HepG2 (cell line): ENCODE results near the gene OPA3. TPM values are rescaled to one million over a fixed set of nuclear protein-coding genes. Genes with fewer than 3 reads are reported as not detected.
A peak's percentile ranks its signal among the peaks of the same experiment; 100 is the strongest.

Experiments
- HDAC1 ChIP-seq: sonication (generic); formaldehyde crosslinking; IDR thresholded peaks from 2 replicates; pipeline ENCODE4 v1.5.1; 2020; ENCODE audit warnings: mild to moderate bottlenecking, missing genetic modification reagents
- HIVEP1 ChIP-seq: sonication (generic); formaldehyde crosslinking; IDR thresholded peaks from 2 replicates; pipeline ENCODE4 v1.4.0; 2020; ENCODE audit warnings: mild to moderate bottlenecking, missing genetic modification reagents
- MYC ChIP-seq: sonication (generic); formaldehyde crosslinking; IDR thresholded peaks from 2 replicates; pipeline ENCODE4 v1.9.0; 2021; ENCODE audit warnings: missing genetic modification reagents, borderline replicate concordance
- SIN3A ChIP-seq: IDR thresholded peaks from 2 replicates; pipeline ENCODE4 v1.6.1; 2011; ENCODE audit warnings: low read depth, mild to moderate bottlenecking, control low read depth, low read length, borderline replicate concordance
- SP4 ChIP-seq: sonication (generic); formaldehyde crosslinking; IDR thresholded peaks from 2 replicates; pipeline ENCODE4 v1.8.1; 2023; ENCODE audit warnings: mild to moderate bottlenecking, missing genetic modification reagents
- TBX2 ChIP-seq: sonication (generic); formaldehyde crosslinking; IDR thresholded peaks from 2 replicates; pipeline ENCODE4 v1.5.0; 2020; ENCODE audit warnings: missing genetic modification reagents, mild to moderate bottlenecking, borderline replicate concordance
- WIZ ChIP-seq: sonication (generic); formaldehyde crosslinking; IDR thresholded peaks from 2 replicates; pipeline ENCODE4 v1.5.1; 2020; ENCODE audit warnings: mild to moderate bottlenecking, missing genetic modification reagents
- YY1 ChIP-seq: IDR thresholded peaks from 2 replicates; pipeline ENCODE4 v1.6.1; 2011; ENCODE audit warnings: low read length, low read depth, moderate library complexity, mild to moderate bottlenecking; ENCODE audit not compliant: insufficient read depth, insufficient replicate concordance
- ZFY ChIP-seq: sonication (generic); formaldehyde crosslinking; IDR thresholded peaks from 2 replicates; pipeline ENCODE4 v1.4.0; 2020; ENCODE audit warnings: missing genetic modification reagents
- ZNF180 ChIP-seq: sonication (generic); formaldehyde crosslinking; IDR thresholded peaks from 2 replicates; pipeline ENCODE4 v1.4.0; 2020; ENCODE audit warnings: low read depth, missing genetic modification reagents, borderline replicate concordance
- ZNF468 ChIP-seq: sonication (generic); formaldehyde crosslinking; IDR thresholded peaks from 2 replicates; pipeline ENCODE4 v1.8.0; 2022; ENCODE audit warnings: mild to moderate bottlenecking, moderate library complexity, missing genetic modification reagents
- ZNF605 ChIP-seq: sonication (generic); formaldehyde crosslinking; IDR thresholded peaks from 2 replicates; pipeline ENCODE4 v1.8.0; 2022; ENCODE audit warnings: mild to moderate bottlenecking, missing genetic modification reagents
- ZNF747 ChIP-seq: sonication (generic); formaldehyde crosslinking; IDR thresholded peaks from 2 replicates; pipeline ENCODE4 v1.8.1; 2023; ENCODE audit warnings: missing genetic modification reagents, mild to moderate bottlenecking, borderline replicate concordance
- polyA plus RNA-seq, 8 experiments: library from polyadenylated mRNA; depleted of rRNA in 3 of 8; stranded (reverse) in 7 of 8; unstranded in 1 of 8; fragments of >200 nt; fragmentation: Illumina TruSeq in 4 of 8; extraction: Trizol in 4 of 8; gene quantifications; 2 replicates each; pipeline versions ENCODE4 v1.2.1 to v1.2.3, GENCODE V29; 2011 to 2016; ENCODE audit warnings: low read depth in 4 of 8, missing spikeins in 1 of 8, mixed read lengths in 1 of 8; ENCODE audit not compliant: insufficient read depth in 1 of 8
- total RNA-seq, 5 experiments: library from RNA; depleted of rRNA; stranded (reverse); fragments of >200 nt; fragmentation: Illumina TruSeq; extraction: Trizol; gene quantifications; 2 replicates each; pipeline ENCODE4 v1.2.3, GENCODE V29; 2016; ENCODE audit warnings: low read depth in 1 of 5
- TF ChIP-seq, protein P1 (sequence below): sonication (generic); formaldehyde crosslinking; IDR thresholded peaks from 2 replicates; pipeline ENCODE4 v1.4.0; 2020; ENCODE audit warnings: mild to moderate bottlenecking, missing genetic modification reagents
- TF ChIP-seq, protein P2 (sequence below): sonication (generic); formaldehyde crosslinking; IDR thresholded peaks from 2 replicates; pipeline ENCODE4 v1.9.0; 2021; ENCODE audit warnings: missing genetic modification reagents, mild to moderate bottlenecking, borderline replicate concordance
- TF ChIP-seq, protein P3 (sequence below): sonication (generic); formaldehyde crosslinking; IDR thresholded peaks from 2 replicates; pipeline ENCODE4 v1.4.0; 2020; ENCODE audit warnings: mild to moderate bottlenecking, missing genetic modification reagents
- TF ChIP-seq, protein P4 (sequence below): sonication (generic); formaldehyde crosslinking; IDR thresholded peaks from 2 replicates; pipeline ENCODE4 v1.5.0; 2020; ENCODE audit warnings: mild to moderate bottlenecking, missing genetic modification reagents, borderline replicate concordance

OPA3 gene
- total and polyA plus RNA-seq, 2 of the 13 experiments (the other 11 are each of a cell fraction or from before 2014, with no cell fraction given): 8.3 to 17.7 TPM

DNA sequence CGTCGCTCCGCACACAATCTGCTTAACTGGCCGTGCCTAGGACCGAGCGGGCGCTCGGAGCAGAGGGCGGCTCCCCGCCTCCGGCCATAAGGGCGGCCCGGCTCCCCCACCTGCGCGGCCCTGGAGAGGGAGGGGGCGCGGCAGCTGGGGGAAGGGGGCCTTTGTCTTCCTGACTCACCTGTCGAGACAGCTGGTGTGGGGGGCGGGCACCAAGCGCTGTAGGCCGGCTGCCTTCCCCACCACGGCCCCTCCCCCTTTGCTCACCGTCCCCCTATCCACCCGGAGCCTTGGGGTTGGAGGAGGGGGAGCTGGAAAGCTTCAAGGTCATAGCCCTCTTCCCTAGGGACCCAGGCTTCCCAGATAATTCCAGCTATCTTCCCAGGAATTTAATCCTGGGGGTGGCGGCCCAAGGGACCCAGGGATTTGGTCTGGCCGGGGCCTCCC lies 76.2 kb downstream of the OPA3 start (continued):
- no peak for TF ChIP-seq ZNF747 (CRISPR knock-in tag)
- TF ChIP-seq ZNF180 (CRISPR knock-in tag): no peak
- TF ChIP-seq ZNF605: peak; percentile 55; the same call in 1 of the 2 replicates
- 0 out of 2 replicates have a peak, but pooled peaks have one; percentile 39 for TF ChIP-seq SP4 (CRISPR knock-in tag)
- 0 out of 2 replicates have a peak, but pooled peaks have one; percentile 37 for TF ChIP-seq SIN3A
- 0 out of 2 replicates have a peak, but pooled peaks have one; percentile 32 for TF ChIP-seq HDAC1 (CRISPR knock-in tag)
- TF ChIP-seq, protein P1, sequence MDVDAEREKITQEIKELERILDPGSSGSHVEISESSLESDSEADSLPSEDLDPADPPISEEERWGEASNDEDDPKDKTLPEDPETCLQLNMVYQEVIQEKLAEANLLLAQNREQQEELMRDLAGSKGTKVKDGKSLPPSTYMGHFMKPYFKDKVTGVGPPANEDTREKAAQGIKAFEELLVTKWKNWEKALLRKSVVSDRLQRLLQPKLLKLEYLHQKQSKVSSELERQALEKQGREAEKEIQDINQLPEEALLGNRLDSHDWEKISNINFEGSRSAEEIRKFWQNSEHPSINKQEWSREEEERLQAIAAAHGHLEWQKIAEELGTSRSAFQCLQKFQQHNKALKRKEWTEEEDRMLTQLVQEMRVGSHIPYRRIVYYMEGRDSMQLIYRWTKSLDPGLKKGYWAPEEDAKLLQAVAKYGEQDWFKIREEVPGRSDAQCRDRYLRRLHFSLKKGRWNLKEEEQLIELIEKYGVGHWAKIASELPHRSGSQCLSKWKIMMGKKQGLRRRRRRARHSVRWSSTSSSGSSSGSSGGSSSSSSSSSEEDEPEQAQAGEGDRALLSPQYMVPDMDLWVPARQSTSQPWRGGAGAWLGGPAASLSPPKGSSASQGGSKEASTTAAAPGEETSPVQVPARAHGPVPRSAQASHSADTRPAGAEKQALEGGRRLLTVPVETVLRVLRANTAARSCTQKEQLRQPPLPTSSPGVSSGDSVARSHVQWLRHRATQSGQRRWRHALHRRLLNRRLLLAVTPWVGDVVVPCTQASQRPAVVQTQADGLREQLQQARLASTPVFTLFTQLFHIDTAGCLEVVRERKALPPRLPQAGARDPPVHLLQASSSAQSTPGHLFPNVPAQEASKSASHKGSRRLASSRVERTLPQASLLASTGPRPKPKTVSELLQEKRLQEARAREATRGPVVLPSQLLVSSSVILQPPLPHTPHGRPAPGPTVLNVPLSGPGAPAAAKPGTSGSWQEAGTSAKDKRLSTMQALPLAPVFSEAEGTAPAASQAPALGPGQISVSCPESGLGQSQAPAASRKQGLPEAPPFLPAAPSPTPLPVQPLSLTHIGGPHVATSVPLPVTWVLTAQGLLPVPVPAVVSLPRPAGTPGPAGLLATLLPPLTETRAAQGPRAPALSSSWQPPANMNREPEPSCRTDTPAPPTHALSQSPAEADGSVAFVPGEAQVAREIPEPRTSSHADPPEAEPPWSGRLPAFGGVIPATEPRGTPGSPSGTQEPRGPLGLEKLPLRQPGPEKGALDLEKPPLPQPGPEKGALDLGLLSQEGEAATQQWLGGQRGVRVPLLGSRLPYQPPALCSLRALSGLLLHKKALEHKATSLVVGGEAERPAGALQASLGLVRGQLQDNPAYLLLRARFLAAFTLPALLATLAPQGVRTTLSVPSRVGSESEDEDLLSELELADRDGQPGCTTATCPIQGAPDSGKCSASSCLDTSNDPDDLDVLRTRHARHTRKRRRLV (CRISPR knock-in tag): peak; percentile 25; the same call in 1 of the 2 replicates
- TF ChIP-seq HIVEP1 (CRISPR knock-in tag): 0 out of 2 replicates have a peak, but pooled peaks have one; percentile 0
- no peak for TF ChIP-seq ZNF468 (CRISPR knock-in tag)
- no peak for TF ChIP-seq WIZ
- TF ChIP-seq YY1: no peak
- 0 out of 2 replicates have a peak, but pooled peaks have one; percentile 22 for TF ChIP-seq MYC (CRISPR knock-in tag)
- TF ChIP-seq, protein P2, sequence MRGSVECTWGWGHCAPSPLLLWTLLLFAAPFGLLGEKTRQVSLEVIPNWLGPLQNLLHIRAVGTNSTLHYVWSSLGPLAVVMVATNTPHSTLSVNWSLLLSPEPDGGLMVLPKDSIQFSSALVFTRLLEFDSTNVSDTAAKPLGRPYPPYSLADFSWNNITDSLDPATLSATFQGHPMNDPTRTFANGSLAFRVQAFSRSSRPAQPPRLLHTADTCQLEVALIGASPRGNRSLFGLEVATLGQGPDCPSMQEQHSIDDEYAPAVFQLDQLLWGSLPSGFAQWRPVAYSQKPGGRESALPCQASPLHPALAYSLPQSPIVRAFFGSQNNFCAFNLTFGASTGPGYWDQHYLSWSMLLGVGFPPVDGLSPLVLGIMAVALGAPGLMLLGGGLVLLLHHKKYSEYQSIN: no peak
- TF ChIP-seq, protein P3, sequence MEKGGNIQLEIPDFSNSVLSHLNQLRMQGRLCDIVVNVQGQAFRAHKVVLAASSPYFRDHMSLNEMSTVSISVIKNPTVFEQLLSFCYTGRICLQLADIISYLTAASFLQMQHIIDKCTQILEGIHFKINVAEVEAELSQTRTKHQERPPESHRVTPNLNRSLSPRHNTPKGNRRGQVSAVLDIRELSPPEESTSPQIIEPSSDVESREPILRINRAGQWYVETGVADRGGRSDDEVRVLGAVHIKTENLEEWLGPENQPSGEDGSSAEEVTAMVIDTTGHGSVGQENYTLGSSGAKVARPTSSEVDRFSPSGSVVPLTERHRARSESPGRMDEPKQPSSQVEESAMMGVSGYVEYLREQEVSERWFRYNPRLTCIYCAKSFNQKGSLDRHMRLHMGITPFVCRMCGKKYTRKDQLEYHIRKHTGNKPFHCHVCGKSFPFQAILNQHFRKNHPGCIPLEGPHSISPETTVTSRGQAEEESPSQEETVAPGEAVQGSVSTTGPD (CRISPR knock-in tag): 0 out of 2 replicates have a peak, but pooled peaks have one; percentile 17
- peak; percentile 25; the same call in 1 of the 2 replicates for TF ChIP-seq ZFY (CRISPR knock-in tag)
- TF ChIP-seq, protein P4, sequence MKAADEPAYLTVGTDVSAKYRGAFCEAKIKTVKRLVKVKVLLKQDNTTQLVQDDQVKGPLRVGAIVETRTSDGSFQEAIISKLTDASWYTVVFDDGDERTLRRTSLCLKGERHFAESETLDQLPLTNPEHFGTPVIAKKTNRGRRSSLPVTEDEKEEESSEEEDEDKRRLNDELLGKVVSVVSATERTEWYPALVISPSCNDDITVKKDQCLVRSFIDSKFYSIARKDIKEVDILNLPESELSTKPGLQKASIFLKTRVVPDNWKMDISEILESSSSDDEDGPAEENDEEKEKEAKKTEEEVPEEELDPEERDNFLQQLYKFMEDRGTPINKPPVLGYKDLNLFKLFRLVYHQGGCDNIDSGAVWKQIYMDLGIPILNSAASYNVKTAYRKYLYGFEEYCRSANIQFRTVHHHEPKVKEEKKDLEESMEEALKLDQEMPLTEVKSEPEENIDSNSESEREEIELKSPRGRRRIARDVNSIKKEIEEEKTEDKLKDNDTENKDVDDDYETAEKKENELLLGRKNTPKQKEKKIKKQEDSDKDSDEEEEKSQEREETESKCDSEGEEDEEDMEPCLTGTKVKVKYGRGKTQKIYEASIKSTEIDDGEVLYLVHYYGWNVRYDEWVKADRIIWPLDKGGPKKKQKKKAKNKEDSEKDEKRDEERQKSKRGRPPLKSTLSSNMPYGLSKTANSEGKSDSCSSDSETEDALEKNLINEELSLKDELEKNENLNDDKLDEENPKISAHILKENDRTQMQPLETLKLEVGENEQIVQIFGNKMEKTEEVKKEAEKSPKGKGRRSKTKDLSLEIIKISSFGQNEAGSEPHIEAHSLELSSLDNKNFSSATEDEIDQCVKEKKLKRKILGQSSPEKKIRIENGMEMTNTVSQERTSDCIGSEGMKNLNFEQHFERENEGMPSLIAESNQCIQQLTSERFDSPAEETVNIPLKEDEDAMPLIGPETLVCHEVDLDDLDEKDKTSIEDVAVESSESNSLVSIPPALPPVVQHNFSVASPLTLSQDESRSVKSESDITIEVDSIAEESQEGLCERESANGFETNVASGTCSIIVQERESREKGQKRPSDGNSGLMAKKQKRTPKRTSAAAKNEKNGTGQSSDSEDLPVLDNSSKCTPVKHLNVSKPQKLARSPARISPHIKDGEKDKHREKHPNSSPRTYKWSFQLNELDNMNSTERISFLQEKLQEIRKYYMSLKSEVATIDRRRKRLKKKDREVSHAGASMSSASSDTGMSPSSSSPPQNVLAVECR (CRISPR knock-in tag): 0 out of 2 replicates have a peak, but pooled peaks have one; percentile 13
- TF ChIP-seq TBX2 (CRISPR knock-in tag): peak; percentile 35; the same call in 1 of the 2 replicates
